NT2/D1 (cell line): ENCODE data around the gene DIS3L2.

Experiments
- DNase-seq: peaks from one replicate; pipeline ENCODE4 v3.0.0-alpha.2; 2011; ENCODE audit warnings: low read depth, low spot score
- H3K27me3 ChIP-seq: 2 replicates; pipeline ENCODE4 v1.6.0; 2011; ENCODE audit warnings: mild to moderate bottlenecking; ENCODE audit not compliant: insufficient read length, insufficient read depth
- H3K36me3 ChIP-seq: 2 replicates; pipeline ENCODE4 v1.6.1; 2011; ENCODE audit warnings: mild to moderate bottlenecking, low read length, mixed read lengths; ENCODE audit not compliant: insufficient read depth, insufficient read length
- H3K4me1 ChIP-seq: 2 replicates; pipeline ENCODE4 v1.5.1; 2011; ENCODE audit not compliant: insufficient read depth, insufficient read length
- H3K4me3 ChIP-seq: 2 replicates; pipeline ENCODE4 v1.5.1; 2011; ENCODE audit warnings: low read depth; ENCODE audit not compliant: insufficient read length
- H3K9ac ChIP-seq: 2 replicates; pipeline ENCODE4 v1.6.0; 2011; ENCODE audit warnings: low read depth; ENCODE audit not compliant: insufficient read length
- H3K9me3 ChIP-seq: 2 replicates; pipeline ENCODE4 v1.5.1; 2011; ENCODE audit warnings: mild to moderate bottlenecking, low read length; ENCODE audit not compliant: insufficient read depth
- SUZ12 ChIP-seq: IDR thresholded peaks from 2 replicates; pipeline ENCODE4 v1.6.1; 2011; ENCODE audit not compliant: insufficient read length, insufficient read depth; ENCODE audit errors: extremely low read depth
- YY1 ChIP-seq: IDR thresholded peaks from 2 replicates; pipeline ENCODE4 v1.6.1; 2011; ENCODE audit not compliant: insufficient read length, insufficient read depth
- ZNF274 ChIP-seq: IDR thresholded peaks from 2 replicates; pipeline ENCODE4 v1.6.1; 2011; ENCODE audit warnings: mild to moderate bottlenecking, low read depth, low read length

The DIS3L2 gene

GRCh38 chr2:231931481-231931915 lies 30.0 kb upstream of the DIS3L2 start:
- Histone ChIP-seq H3K9ac (no peak overlapping the region), H3K36me3 (no peaks in the 10 kb centered on the region), H3K9me3 (peaks cover 12% of the 10 kb centered on the region; the same call in 1 of the 2 replicates), H3K4me3 (no peak overlapping the region), H3K4me1 (peaks cover 8% of the 10 kb centered on the region), H3K27me3 (peaks cover 20% of the 10 kb centered on the region)
- TF ChIP-seq SUZ12 (no peak), ZNF274 (no peak), YY1 (no peak)
- DNase-seq = no peak

DNA sequence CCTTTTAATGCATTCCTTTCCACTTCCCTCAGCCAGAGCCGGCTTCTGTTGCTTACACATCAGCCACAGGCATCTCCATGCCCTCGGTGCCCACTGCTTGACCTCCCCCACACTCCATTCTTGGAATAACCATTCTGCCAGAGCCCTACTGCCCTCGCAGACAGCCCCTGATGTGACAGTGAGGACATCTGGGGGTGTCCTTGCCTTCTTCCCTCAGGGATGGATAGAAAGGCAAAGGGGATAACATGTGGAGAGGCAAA lies 28.9 kb upstream of the DIS3L2 start:
- no peak for DNase-seq

GRCh38 chr2:231932985-231933915 lies 28.3 kb upstream of the DIS3L2 start:
- TF ChIP-seq YY1 (no peak), SUZ12 (no peak), ZNF274 (no peak)
- H3K9me3 ChIP-seq = no peaks in the 10 kb centered on the region
- H3K36me3 ChIP-seq = no peaks in the 10 kb centered on the region
- peaks cover 8% of the 10 kb centered on the region for H3K4me1 ChIP-seq
- H3K27me3 ChIP-seq = peaks cover 2% of the 10 kb centered on the region
- no peak overlapping the region for H3K9ac ChIP-seq
- no peak for DNase-seq
- no peak overlapping the region for H3K4me3 ChIP-seq

More for the DNA sequence above, 28.9 kb upstream of the DIS3L2 start:
- Histone ChIP-seq H3K4me1 (peaks cover 8% of the 10 kb centered on the region), H3K36me3 (no peaks in the 10 kb centered on the region), H3K9ac (no peak overlapping the region), H3K9me3 (peaks cover 2% of the 10 kb centered on the region; the same call in 1 of the 2 replicates), H3K27me3 (peaks cover 8% of the 10 kb centered on the region), H3K4me3 (no peak overlapping the region)
- TF ChIP-seq YY1 = no peak
- no peak for TF ChIP-seq ZNF274
- no peak for TF ChIP-seq SUZ12

DNA sequence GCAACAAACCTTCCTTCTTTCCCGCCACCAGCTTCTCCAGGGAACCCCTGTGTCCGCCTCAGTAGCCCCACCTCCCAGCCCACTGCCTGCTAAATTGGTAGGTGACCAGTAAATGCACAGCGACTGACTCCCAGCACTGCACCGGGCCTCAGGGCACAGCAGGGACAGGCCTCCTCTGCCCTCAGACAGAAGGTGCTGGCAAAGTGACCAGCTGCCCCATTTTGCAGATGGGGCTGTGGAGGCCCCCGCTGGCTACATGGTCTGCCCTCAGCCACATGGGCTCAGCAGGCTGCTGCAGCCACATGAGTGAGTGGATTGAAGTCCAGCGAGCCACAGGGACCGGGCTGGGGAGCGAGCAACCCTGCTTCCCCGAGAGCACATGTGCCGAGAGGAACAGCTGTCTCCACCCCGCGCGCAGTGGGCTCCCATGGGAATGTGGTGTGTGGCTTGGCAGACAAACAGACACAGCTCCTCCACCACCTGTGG lies 27.6 kb upstream of the DIS3L2 start:
- H3K36me3 ChIP-seq = no peaks in the 10 kb centered on the region
- no peaks in the 10 kb centered on the region for H3K27me3 ChIP-seq
- no peak overlapping the region for H3K9ac ChIP-seq
- no peaks in the 10 kb centered on the region for H3K9me3 ChIP-seq
- TF ChIP-seq SUZ12 = no peak
- no peak for TF ChIP-seq ZNF274
- no peak for TF ChIP-seq YY1
- DNase-seq = no peak
- no peak overlapping the region for H3K4me3 ChIP-seq
- peaks cover 6% of the 10 kb centered on the region for H3K4me1 ChIP-seq

GRCh38 chr2:231934441-231935206 lies 26.9 kb upstream of the DIS3L2 start:
- no peaks in the 10 kb centered on the region for H3K9me3 ChIP-seq
- peaks cover 6% of the 10 kb centered on the region for H3K4me1 ChIP-seq
- TF ChIP-seq ZNF274 (no peak), SUZ12 (no peak)
- no peaks in the 10 kb centered on the region for H3K36me3 ChIP-seq
- no peak overlapping the region for H3K4me3 ChIP-seq
- no peaks in the 10 kb centered on the region for H3K27me3 ChIP-seq
- H3K9ac ChIP-seq = no peak overlapping the region
- no peak for DNase-seq

DNA sequence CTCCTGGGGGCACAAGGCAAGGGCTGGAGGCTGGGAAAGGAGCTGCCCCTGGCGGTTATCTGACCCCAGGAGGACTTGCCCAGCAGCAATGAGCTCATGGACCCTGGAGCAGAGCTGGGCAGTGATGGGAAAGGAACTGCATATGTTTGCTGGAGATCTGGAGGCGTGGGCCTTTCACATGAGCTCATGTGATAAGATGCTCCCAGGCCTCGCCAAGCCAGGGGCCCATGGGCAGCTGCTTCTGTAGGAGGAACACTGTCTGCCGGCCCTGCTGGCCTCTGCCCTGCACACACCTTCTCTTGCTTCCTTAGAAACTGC lies 26.3 kb upstream of the DIS3L2 start:
- DNase-seq = no peak
- peaks cover 6% of the 10 kb centered on the region for H3K4me1 ChIP-seq
- H3K9ac ChIP-seq = no peak overlapping the region
- no peak for TF ChIP-seq YY1
- no peak for TF ChIP-seq SUZ12
- TF ChIP-seq ZNF274 = no peak
- no peaks in the 10 kb centered on the region for H3K27me3 ChIP-seq
- no peaks in the 10 kb centered on the region for H3K9me3 ChIP-seq
- no peaks in the 10 kb centered on the region for H3K36me3 ChIP-seq
- no peak overlapping the region for H3K4me3 ChIP-seq

DNA sequence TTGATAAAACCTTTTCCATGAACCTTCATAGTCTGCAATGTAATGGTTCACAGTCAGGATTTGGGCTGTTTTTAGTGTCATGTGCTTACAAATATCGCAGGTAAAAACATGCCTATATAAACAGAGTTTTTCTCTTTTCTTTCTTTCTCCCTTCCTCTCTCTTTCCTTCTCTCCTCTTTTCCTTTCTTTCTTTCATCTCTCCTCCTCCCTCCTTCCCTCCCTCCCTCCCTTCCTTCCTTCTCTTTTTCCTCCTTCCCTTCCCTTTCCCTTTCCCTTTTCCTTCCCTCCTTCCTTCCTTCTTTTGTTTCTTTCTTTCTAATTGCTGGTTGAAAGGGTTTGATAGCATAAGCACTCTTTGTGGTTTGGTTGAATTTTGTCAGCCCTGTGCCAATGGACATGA lies 25.7 kb upstream of the DIS3L2 start:
- Histone ChIP-seq H3K4me3 (no peak overlapping the region), H3K4me1 (peaks cover 6% of the 10 kb centered on the region), H3K36me3 (no peaks in the 10 kb centered on the region), H3K9ac (no peak overlapping the region), H3K27me3 (no peaks in the 10 kb centered on the region), H3K9me3 (no peaks in the 10 kb centered on the region)
- TF ChIP-seq SUZ12 = no peak
- TF ChIP-seq YY1 = no peak
- no peak for TF ChIP-seq ZNF274
- DNase-seq = no peak
